ENCODE results near the gene FGD1. TPM values are rescaled to one million over a fixed set of nuclear protein-coding genes. Genes with fewer than 3 reads are reported as not detected.

Gene FGD1
- total and polyA plus RNA-seq, 2 of the 4 experiments (the other 2 are of a cell fraction), result 2.0 to 12.3 TPM

- H4K20me1 ChIP-seq (ENCODE audit: insufficient read depth, low read length), result no peaks in the 10 kb centered on the region
- no peak overlapping the region for H2AK9ac ChIP-seq (replicated peaks; ENCODE audit: low read depth, low read length, poor library complexity)
- H2BK15ac ChIP-seq (ENCODE audit: low read depth, low read length), result no peak overlapping the region
- no peak overlapping the region for H2AK5ac ChIP-seq (ENCODE audit: low read depth, low read length)
- no peak overlapping the region for H3K9ac ChIP-seq (ENCODE audit: low read depth, low read length)
- H4K91ac ChIP-seq (ENCODE audit: insufficient read depth, low read depth, low read length), result no peak overlapping the region
- ChIA-PET CTCF (interaction anchor here (0.6 kb wide), 1 partner anchor 10 kb away, joined by 4 read pairs; no protein-coding TSS in a partner anchor), POLR2A (ENCODE audit: unreplicated experiment) (no interaction called here)
- H3K56ac ChIP-seq (ENCODE audit: extremely low read depth, insufficient read depth, low read length), result no peak overlapping the region
- WGBS, 2 experiments (ENCODE audit: extremely low coverage in 2 of 2, insufficient read length in 1 of 2), result 60% methylated on average over 1 of the region's 1 CpG; no CpG with 5 or more reads in 1 of the 2 experiments
- H3K27ac ChIP-seq (ENCODE audit: insufficient read depth, low read length), result no peak overlapping the region
- H4K5ac ChIP-seq (ENCODE audit: low read depth, low read length), result no peak overlapping the region
- no peak overlapping the region for H3K23ac ChIP-seq (ENCODE audit: low read depth, low read length)
- no peak for ATAC-seq (ENCODE audit: low read depth)
- no peak overlapping the region for H4K8ac ChIP-seq (ENCODE audit: low read depth in 2 of 2, low read length in 2 of 2)
- no peak overlapping the region for H3K4me3 ChIP-seq (ENCODE audit: insufficient read depth, low read depth, low read length)
- TF ChIP-seq MAFK (IDR thresholded peaks at IDR 0.05; ENCODE audit: low read depth, low read length) (no peak), CHD1 (IDR thresholded peaks at IDR 0.05; ENCODE audit: low read depth, low read length) (no peak), MAZ (IDR thresholded peaks at IDR 0.05; ENCODE audit: borderline replicate concordance, low read depth, low read length) (no peak)
- TF ChIP-seq, protein P1, sequence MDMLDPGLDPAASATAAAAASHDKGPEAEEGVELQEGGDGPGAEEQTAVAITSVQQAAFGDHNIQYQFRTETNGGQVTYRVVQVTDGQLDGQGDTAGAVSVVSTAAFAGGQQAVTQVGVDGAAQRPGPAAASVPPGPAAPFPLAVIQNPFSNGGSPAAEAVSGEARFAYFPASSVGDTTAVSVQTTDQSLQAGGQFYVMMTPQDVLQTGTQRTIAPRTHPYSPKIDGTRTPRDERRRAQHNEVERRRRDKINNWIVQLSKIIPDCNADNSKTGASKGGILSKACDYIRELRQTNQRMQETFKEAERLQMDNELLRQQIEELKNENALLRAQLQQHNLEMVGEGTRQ (IDR thresholded peaks at IDR 0.05; ENCODE audit: low read depth, low read length), result no peak
- no peaks in the 10 kb centered on the region for H3K36me3 ChIP-seq (ENCODE audit: control insufficient read depth, insufficient read depth, low read length)
- no TSS peak for BruUV-seq (replicated peaks)
- in situ Hi-C loops (cut with MboI; ENCODE audit: low sequenced_read_pairs), result no loop called here
- no peak overlapping the region for H2AFZ ChIP-seq (replicated peaks; ENCODE audit: low read length, poor library complexity)
- intact Hi-C loops (cut with micrococcal nuclease), result loop anchor here (10.0 kb wide), 1 partner anchor 147 kb away; no protein-coding TSS in a partner anchor
- no peaks in the 10 kb centered on the region for H3K79me1 ChIP-seq (ENCODE audit: low read depth in 1 of 2, low read length in 2 of 2)
- DNase-seq, result no peak
- no peak overlapping the region for H3K14ac ChIP-seq (replicated peaks; ENCODE audit: low read depth, low read length)
- no peak overlapping the region for H3K18ac ChIP-seq (ENCODE audit: low read depth, low read length)
- H3K9me3 ChIP-seq (ENCODE audit: control insufficient read depth, insufficient read depth, low read length), result peaks cover 2% of the 10 kb centered on the region; the same call in 1 of the 2 replicates
- no peak overlapping the region for H3K4me2 ChIP-seq (ENCODE audit: low read depth, low read length)
- H3K27me3 ChIP-seq (ENCODE audit: control insufficient read depth, insufficient read depth, low read length), result peaks cover 14% of the 10 kb centered on the region
- H3K4ac ChIP-seq (ENCODE audit: low read depth, low read length), result no peak overlapping the region
- no peak overlapping the region for H2BK20ac ChIP-seq (ENCODE audit: low read depth, low read length)
- H3K4me1 ChIP-seq (ENCODE audit: control insufficient read depth, insufficient read depth, low read length), result no peaks in the 10 kb centered on the region
- dilution Hi-C loops (cut with HindIII; ENCODE audit: low sequenced_read_pairs, unreplicated experiment), result no loop called here
- no peak overlapping the region for H2BK120ac ChIP-seq (ENCODE audit: low read depth, low read length)
- H3K9me1 ChIP-seq (ENCODE audit: insufficient read depth, low read length), result no peaks in the 10 kb centered on the region
- no peak overlapping the region for H2BK5ac ChIP-seq (ENCODE audit: low read depth, low read length, poor library complexity, severe bottlenecking)
These were observed 84.3 kb downstream of the FGD1 start for GRCh38 chrX:54411732-54412131.
